DMS53 treated with DMSO at 0.1 percent for 48 hours (cell line): ENCODE data around the gene SAPCD1.

Source experiments
- DNase-seq: peaks from one replicate; lab custom pipeline; 2025; ENCODE audit not compliant: unreplicated experiment; lab: John Stamatoyannopoulos, UW

Gene SAPCD1

GRCh38 chr6:31749301-31750036 is 13.0 kb upstream of the SAPCD1 start:
- DNase-seq = peak; percentile 41

- DNase-seq = no peak
Observed at GRCh38 chr6:31750411-31751022, 11.9 kb upstream of the SAPCD1 start.

GRCh38 chr6:31752739-31753319 is 9.6 kb upstream of the SAPCD1 start:
- no peak for DNase-seq

- DNase-seq = no peak
Observed at GRCh38 chr6:31758281-31758680, 4.2 kb upstream of the SAPCD1 start.

- no peak for DNase-seq
Observed at GRCh38 chr6:31760790-31761189, 1.7 kb upstream of the SAPCD1 start.

GRCh38 chr6:31761343-31761742 is 1.1 kb upstream of the SAPCD1 start:
- no peak for DNase-seq

GRCh38 chr6:31762878-31763618 is 592 bp downstream of the SAPCD1 start:
- no peak for DNase-seq

- no peak for DNase-seq
Observed at GRCh38 chr6:31763619-31763940, 1.1 kb downstream of the SAPCD1 start.

GRCh38 chr6:31764198-31764597 is 1.7 kb downstream of the SAPCD1 start:
- DNase-seq = no peak

- no peak for DNase-seq
Observed at GRCh38 chr6:31765559-31765909, 3.1 kb downstream of the SAPCD1 start.

GRCh38 chr6:31765910-31766794 is 3.7 kb downstream of the SAPCD1 start:
- DNase-seq = peak; percentile 44

- no peak for DNase-seq
Observed at GRCh38 chr6:31767096-31767645, 4.7 kb downstream of the SAPCD1 start.

- no peak for DNase-seq
Observed at GRCh38 chr6:31768363-31769257, 6.2 kb downstream of the SAPCD1 start.

GRCh38 chr6:31769684-31770371 is 7.4 kb downstream of the SAPCD1 start:
- peak; percentile 83 for DNase-seq

GRCh38 chr6:31770860-31771259 is 8.4 kb downstream of the SAPCD1 start:
- no peak for DNase-seq

GRCh38 chr6:31771992-31772358 is 9.5 kb downstream of the SAPCD1 start:
- DNase-seq = no peak

GRCh38 chr6:31775184-31775583 is 12.7 kb downstream of the SAPCD1 start:
- DNase-seq = no peak

GRCh38 chr6:31775633-31776484 is 13.4 kb downstream of the SAPCD1 start:
- DNase-seq = no peak
